Activated T-cell treated with anti-CD3 and anti-CD28 coated beads, Interleukin-2, amount 50 U/mL, for 1 hour (primary cell): Measurements from ENCODE around the gene MMP26.
"Not testable (repeated sequence)": the region's sequence is repeated elsewhere in the genome, so short reads cannot be mapped to it uniquely, and the experiment has no call there.

Experiments used
- DNase-seq: peaks from one replicate; pipeline ENCODE4 v3.0.0-alpha.2; 2020

Gene MMP26

DNA sequence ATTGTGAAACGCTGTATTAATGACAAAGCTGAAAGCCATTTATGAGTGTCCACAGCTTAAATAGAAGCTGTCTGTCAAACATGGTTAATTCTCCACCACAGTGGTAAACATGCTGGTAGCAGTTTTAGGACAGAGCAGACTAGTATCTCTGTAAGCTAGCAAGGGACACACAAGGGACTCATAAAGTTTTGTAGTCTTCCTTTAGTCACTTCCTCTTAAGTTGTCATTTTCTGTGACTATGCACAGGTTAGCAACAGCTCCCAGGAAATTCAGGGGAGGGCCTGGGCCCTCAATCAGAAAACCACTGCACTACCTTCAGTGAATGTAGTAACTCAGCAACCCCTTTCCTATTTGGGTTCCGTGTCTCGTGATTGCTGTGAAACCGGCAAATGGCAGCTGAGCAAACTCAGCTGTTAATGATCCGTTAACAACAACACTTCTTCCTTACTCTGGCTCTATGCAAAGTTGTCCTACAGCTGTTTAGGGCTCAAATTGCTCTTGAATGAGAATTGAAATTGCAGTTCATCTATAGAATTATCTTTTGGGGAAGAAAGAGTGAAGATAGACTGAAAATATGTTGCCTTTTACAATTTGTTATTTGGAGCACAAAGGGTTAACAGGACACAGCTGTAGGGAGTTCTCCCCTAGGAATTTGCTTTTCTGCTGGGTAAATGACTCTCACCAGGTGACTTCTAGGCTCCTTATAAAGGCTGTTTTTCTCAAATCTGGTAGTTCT lies at the start of gene MMP26:
MMP26 (plus strand) TSS at position 731 of the 736 bp plus-strand sequence.
- no peak for DNase-seq

DNA sequence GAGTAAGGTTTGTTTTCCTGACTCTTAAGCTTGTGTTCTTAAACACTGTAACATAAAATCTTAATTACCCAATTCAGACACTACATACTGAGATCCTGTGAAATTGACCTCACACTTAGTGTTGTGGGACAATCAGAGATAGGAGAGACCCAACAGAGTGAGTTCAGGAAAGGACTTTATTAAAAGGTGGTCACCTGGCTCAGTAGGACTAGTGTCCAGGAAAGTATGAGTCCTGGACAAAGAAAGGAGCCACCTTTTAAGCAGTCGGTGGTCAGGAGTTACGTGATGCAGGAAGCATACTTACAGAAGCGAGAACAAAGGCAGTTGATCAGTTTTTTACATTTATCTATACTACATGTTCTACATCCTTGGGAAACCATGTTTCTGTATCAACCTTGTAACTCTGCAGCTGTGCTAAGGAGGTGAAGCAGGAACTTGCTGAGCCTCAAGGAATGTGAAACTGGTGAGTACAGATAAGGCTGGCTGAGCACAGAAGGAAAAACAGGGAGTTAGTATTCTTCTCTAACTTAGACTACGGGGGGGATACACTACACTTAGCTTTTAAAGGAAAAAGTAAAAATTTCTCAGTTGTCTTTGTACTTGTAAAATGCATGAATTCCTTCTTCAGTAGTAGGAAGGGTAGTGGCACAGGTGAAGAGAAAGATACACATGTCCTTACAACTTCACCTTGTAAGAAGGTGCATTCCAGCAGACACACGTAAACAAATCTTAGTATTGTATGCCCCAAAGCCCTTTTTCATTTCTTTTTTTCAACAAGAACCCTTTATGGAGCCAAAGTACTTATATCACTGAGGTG lies 45.7 kb upstream of the MMP26 start:
- DNase-seq: no peak

DNA sequence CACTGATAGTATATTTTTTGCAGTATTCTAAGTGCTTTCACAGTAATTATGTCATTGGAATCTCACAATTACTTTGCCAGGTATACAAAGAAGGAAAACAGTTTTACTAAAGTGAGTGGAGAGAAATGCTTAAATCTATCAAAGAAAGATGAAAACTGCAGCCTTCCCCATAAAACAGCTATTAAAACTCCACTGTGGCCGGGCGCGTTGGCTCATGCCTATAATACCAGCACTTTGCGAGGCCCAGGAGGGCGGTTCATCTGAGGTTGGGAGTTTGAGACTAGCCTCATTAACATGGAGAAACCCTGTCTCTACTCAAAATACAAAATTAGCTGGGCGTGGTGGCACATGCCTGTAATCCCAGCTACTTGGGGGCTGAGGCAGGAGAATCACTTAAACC lies 41.7 kb upstream of the MMP26 start:
- no peak for DNase-seq

DNA sequence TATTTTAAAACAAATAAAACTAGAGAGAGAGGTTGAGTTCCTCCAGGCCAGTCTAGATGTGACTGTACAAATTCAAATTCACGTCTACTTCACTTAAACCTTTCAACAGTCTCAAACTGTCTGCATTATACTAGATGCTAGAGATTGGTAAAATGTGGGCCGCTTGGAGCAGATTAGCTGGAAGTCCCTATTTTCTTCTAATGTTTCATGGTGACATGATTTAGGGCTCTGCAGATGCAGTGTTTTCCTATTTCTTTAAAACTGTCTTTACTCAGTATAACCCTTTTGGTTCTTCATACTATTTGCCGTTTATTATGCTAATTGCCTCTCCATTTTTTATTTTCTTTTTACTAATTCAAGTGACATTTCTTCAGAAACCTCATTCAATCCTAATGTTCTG lies 40.4 kb upstream of the MMP26 start:
- DNase-seq: no peak

DNA sequence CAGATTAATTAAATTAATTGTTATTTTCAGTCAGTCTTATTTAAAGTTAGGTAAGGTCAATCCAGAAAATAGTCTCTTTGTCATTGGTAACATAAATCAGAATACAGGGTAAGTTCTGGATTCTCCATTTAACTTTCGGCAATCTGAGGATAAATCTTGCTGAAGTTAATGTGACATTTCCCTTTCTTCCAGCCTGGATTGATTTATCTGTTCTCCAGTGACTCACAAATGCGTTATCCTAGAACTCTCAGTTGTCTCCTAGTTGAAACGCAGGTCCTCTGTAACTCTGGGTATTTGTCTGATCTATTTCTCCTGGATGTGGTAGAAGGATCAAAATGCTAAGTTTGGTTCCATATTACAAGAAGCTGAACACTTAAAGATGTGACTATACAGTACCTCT lies 39.8 kb upstream of the MMP26 start:
- no peak for DNase-seq

DNA sequence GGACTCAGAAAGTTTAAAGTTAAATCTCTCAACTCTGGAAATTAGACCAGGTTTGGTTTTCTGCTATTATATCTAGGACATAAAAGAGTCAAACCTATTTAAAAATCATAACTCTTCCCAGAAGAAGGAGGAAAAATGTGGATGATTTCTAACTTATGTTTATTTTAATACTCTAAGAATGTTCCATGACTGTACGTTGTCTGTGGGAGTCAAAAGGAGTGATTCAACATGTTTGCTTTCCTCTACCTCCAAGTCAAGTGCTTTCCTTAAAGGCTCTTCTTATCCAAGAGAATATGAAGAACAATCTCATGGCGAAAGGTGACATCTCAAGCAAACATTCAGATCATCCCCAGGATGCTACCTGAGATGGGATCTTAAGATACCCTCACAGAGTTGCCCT lies 39.2 kb upstream of the MMP26 start:
- no peak for DNase-seq

DNA sequence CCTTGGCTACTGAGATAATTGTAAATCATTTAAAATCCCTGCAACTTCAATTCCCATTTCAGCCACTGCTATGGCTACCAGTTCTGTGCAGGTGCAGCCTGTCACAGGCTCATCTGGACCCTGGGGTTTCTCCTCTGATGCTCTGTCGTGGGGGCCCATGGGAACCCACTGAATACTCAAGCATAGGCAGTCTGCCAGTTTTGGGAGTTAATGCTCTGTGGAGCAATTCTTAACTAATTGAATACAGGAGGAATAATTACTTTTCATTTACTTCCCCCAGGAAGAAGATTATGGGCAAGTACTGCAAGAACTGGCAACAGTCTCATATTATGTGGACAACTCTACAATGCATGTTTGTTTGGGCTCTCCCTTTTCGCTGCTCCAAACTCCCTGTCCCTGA lies 32.8 kb upstream of the MMP26 start:
- no peak for DNase-seq

DNA sequence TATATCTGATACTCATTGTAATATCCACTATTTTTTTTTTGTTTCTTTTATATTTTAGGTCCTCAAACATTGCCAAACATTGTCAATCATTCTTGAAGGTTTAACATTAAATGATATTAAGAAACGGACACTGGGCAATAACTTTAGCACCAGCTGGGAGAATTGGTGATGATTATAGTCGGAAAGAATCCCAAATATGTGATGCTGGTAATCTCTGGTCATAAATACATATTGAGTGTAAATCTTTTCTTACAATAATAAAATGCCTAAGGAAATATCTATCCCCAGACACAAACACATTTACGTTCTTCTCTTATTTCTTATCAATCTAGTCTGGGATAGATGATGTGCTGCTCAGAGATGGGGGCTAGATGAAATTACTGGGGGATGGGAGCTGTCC lies 32.1 kb upstream of the MMP26 start:
- no peak for DNase-seq

DNA sequence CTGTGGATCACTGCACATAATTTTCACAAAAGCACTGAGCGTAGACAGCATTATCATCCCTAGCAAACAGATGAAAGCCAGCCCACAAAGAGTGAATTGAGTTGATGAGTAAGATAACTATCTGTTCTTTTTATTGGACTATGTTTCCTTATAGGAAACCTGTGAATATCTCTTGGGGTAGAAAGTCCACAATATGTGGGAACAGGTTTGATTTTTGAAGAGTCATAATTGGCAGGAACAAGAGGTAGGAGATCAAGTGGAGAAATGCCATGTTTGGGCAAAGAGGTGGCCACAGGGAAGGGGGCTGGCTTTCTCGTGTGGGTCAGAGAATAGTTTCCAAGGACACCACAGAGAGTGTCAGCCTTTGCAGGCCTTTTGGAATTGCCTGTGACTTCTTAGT lies 30.8 kb upstream of the MMP26 start:
- no peak for DNase-seq

DNA sequence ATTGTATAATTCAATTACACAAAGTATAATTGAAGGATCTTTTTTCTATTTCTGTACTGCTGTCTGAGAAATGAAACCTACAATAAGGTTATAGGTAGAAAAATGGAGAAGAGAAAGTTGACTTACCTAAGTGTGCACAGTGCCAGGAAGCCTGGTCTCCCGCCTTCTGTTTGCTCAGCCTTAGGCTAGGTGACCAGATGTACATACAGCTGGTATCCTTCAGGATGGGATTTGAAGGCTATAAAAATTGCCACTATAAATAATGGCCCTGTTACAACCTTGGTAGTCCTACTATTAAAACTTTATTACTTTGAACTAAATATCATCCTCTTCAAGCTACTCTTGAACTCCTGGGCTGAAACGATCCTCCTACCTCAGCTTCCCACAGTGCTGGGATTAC lies 26.6 kb upstream of the MMP26 start:
- DNase-seq: no peak

DNA sequence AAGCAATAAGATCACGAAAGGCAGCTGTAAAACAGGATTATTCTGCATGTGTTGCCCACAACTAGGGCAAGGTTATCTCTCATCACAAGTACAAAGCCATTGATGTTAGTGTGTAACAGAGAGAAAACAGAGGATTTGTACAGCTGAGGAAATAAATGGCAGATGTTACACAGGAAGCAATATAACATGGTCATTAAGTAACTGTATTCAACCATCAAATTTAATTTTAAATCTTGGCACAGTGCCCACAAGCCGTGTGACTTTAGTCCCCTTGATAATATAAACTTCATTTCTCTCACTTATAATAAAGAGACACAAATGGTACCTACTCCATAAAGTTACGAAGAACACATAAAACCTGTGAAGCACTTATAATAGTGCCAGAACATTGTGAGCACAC lies 24.2 kb upstream of the MMP26 start:
- DNase-seq: no peak

DNA sequence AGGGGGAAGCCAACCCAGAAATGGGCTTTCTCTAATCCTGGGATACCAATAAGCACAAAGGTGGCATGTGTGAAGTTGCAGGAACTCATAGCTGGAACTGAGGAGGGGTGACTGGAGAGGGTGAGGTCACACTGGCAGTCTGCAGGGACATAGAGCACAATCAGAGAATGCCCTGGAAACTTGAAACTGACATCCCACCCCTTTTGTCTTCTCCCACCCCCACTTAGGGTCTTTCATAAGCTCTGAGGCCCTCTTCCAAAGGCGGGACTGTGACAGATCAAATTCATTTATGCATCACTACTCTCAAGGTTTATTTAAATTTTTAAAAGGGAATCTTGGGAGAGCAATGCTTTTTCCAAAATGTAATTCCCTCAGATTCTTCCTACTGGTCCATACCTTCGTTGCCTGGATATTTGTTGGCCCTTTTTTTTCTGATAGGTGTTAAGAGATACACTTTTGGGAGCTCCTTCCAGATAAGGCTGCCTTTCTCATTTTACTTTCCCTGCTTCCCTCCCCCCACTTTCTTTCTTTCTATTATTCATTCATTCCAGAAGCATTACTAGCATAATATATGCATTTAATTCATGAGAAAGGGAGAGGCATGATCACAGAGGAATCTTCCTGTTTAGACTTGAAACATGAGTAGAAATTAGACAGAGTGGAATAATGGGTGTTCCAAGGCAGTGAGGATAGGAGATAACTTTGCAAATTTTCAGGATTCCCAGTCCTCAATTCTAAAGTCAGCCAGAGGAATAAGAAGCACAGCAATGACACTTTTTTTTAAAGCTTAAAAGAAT lies 21.8 kb upstream of the MMP26 start:
- no peak for DNase-seq

DNA sequence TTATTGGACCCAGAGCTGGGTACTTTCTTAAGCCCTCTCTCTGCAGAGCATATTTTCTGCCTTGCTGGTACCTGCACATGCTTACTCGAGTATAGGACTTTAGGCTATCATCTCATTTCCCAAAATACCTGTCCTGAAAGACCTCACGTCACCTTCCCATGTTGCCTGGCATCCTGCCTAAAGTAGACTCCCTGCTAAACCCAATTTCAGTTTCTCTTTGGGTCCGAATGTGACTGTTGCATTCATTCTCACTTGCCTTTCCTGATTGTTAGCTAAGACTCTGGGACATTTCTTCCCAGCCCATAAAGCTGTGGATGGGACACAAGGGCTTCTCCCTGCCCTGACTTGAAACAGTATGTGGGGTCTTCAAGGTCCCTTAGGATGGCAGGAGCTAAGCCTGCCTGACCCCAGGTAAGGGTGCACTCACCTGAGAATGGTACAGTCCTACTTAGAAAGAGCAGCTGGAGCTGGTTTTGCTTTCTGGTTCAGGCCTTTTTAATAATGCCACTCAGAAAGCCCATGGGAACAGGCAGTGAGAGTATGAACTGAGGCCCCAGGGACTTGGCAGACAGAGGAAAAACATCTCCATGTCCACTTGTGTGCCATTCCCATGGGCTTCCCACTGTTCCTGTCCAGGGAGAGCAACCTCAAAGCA lies 19.8 kb upstream of the MMP26 start:
- no peak for DNase-seq

DNA sequence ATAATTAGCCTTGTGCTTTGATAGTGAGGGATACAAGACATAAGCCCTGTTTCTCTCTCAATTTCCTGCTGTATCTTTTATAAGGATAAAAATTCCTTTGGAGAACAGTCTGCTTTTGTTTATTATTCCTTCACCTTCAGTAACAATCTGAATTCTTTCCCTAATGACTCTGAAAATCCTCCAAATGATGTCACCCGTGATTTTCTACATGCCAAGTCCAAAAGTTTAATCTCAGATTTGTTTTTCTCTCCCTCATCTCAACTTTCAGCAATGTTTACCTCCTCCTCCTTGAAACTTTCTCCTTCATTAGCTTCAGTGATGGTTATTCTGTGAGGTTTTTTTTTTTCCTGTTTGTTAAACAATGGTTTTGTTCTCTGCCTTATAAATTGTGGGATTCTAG lies 9.1 kb upstream of the MMP26 start:
- DNase-seq: no peak

DNA sequence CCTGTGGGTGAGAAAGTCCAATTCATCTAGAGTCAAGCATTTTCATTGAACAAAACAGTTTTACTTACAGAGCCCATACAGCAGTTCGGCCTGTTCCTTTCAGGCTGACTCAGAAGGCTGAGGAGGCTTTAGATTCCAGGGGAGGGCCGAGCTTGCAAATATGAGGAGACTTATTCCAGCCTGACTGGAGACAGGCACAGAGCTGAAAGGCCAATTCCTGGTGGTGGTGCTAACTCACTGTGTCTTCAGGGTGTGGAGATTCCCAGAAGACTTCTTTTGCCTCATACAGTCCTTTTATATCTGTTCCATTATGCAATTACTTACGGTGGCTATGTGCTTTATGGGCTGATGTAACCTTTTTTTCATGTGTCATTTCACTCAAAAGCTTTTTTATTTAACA lies 7.0 kb upstream of the MMP26 start, which contains the start of gene OR51E2:
OR51E2 (minus strand) TSS at position 269 of the 400 bp plus-strand sequence. CDS start 15,142 bp downstream, outside the sequence.
- DNase-seq: no peak

DNA sequence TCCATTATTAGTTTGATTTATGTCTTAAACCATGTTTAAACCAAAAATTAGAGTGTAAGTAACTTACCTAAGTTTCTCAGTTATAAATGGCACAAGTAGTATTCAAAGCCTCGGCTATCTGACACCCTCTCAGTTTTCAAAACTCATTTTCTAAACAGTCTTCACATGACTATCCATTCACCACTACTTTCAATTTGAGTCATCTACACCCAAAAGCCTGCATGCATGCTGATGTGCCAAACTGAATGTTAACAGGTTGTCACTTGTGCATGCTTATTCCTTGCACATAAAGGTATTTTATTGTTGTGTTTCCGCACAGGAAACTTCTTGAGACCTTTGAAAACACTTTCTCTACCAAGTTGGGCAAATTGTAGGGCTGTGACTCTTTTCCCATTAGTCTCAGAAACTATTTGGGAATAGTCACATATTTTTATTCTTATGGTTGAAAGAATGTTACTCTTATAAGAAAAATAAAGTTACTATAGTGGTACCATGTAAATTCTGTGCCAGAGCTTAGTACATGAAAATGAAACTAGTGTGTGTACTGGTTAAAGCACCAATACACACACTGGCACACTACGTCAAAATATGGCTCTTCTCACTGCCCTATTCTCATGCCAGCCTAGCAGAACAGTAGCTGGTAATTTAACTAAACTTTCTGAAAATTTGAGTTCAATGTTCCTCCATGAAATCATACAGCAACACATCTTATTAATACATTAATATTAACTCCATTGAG lies 4.7 kb upstream of the MMP26 start:
- DNase-seq: no peak

DNA sequence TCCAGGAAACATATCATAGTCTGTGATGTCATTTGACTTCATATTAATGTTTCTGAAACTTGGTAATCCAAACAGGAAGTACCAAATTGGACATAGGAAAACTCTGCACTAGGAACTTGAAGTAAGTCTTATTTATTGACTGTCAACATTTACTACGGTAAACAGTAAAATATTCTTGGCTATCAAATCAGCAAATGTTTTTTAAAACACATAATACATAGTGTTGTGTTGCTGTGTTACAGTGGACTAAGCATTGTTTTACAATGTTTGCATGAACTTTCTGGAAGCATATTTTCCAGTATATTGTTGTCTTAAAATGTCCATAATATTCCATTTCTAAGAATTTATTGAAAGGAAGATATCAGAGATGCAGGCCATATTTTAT lies 4.2 kb upstream of the MMP26 start:
- no peak for DNase-seq

DNA sequence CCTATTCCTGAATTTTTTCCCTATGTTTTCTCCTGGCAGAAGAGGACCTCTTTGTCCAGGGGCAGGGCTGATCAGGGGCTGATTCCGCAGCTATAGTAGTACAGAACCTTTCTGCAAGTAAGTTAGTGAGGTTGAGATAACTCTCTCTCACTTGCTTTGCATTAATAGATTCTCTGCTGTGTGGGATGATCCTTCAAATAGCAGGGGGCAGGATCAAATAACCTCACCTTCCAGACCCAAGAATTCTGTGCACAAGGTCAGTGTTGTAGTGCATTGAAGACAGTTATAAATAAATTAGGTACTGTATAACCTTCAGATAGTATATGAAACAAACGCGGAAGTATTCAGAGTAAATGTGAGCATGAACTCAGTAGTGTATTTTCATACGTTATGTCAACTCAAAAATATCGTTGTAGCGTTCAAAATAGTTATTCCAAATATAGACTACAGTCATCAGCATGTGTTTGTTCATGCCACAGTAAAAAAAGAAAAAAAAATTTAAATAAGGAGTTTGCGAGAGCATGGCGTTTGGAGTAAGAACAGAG lies 278 bp downstream of the MMP26 start:
- no peak for DNase-seq

DNA sequence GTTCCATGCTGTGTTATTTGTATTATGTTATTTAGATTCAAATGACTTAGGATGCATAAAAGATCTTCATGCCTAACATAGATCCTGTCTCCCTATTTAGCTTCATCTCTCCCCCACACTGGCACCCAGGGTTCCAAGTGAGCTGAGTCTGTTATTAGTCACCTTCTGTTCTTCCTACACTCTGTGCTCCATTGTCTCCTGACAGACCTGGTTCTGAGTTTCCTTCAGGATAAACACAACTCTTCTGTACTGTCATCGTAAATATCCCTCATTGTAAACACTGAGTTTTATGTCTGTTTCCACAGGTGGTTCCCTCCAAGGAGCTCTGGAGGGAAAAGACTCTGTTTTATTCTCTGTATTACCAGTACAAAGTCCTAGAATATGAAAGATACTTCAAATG lies 8.7 kb downstream of the MMP26 start:
- DNase-seq: no peak

DNA sequence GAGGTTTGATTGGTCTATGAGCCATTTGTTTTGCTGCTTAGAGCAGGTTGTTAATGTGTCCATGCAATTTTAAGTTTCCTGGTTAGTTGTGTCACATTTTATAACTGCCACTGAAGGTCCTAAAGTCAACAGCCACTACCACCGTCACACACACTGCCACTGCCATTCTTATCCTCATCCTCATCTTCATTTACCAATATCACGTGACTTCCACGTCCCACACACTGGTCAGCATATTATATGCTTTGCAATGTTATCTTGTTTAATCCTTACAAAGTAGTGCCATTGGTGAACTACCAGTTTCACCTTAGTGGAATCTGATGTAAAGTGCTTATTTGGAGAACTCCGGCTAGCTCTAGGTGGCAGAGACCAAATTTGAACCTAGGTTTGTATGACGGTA lies 9.7 kb downstream of the MMP26 start:
- DNase-seq: no peak

DNA sequence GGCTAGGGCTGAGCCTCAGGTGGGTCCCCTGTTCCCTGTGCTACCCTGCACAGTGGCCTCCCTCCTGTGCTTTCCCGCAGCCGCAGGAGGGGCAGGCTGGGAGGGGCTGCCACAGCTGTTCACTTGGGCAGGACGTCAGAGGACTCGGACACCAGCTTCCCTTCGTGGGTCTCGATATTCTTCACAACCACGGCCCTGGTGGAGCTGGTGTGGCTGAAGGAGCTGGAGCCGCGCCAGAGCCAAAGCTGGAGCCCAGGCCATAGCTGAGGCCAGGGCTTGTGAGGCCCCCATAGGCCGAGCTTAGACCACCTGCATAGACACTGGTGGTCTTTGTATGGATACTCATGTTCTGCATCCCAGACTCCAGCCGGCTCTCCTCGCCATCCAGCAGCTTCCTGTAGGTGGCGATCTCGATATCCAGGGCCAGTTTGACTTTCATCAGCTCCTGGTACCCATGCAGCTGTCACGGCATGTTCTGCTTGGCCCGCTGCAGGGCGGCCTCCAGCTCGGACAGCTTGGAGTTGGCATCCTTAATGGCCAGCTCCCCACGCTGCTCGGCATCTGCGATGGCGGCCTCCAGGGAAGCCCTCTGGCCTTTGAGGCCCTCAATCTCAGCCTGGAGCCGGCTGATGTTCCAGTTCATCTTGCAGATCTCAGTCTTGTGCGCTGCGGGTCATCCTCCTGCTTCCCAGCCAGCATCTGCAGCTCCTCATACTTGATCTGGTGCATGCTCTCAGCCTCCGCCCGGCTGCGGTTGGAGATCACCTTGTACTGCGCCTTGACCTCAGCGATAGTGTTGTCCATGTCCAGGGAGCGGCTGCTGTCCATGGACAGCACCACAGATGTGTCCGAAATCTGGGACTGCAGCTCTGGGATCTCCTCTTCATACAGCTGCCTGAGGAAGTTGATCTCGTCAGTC lies 18.3 kb downstream of the MMP26 start:
- DNase-seq: not testable (repeated sequence)
